ENCODE measurements around the gene PALM.
"Not testable (repeated sequence)": the region's sequence is repeated elsewhere in the genome, so short reads cannot be mapped to it uniquely, and the experiment has no call there.

Gene PALM

DNA sequence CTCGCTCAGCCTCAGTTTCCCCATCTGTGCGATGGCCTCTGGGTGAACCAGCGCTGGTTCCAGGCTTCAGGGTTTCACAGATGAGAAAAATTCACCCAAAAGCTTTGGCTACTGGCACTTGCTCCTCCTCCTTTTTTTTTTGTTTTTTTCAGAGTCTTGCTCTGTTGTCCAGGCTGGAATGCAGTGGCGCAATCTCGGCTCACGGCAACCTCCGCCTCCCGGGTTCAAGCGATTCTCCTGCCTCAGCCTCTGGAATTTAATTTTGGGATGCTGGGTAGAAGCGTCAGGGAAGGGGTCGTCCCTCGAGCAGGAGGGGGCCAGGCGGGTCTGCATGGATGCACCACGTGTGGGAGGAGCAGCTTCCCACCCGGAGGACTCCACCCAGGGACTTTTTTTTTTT, 20.5 kb upstream of the PALM start:
- Histone ChIP-seq H3K9me3 (ENCODE audit: control insufficient read depth in 5 of 5, low read length in 5 of 5) (no peaks in the 10 kb centered on the region), H3K27me3 (ENCODE audit: control insufficient read depth in 5 of 5, insufficient read depth in 4 of 5, low read length in 5 of 5) (no peaks in the 10 kb centered on the region), H3K36me3 (ENCODE audit: control insufficient read depth in 5 of 5, insufficient read depth in 5 of 5, low read length in 5 of 5) (no peaks in the 10 kb centered on the region), H3K9ac (ENCODE audit: low read length in 5 of 5) (no peak overlapping the region), H3K27ac (ENCODE audit: low read depth, low read length) (no peak overlapping the region), H3K4me3 (ENCODE audit: low read depth in 1 of 5, low read length in 5 of 5) (no peak overlapping the region), H3K4me1 (ENCODE audit: control insufficient read depth in 5 of 5, insufficient read depth in 5 of 5, low read length in 5 of 5) (no peaks in the 10 kb centered on the region)

- H3K9ac ChIP-seq (ENCODE audit: low read length in 5 of 5): no peak overlapping the region
- H3K9me3 ChIP-seq (ENCODE audit: control insufficient read depth in 5 of 5, low read length in 5 of 5): no peaks in the 10 kb centered on the region
- H3K27ac ChIP-seq (ENCODE audit: low read depth, low read length): no peak overlapping the region
- no peaks in the 10 kb centered on the region for H3K4me1 ChIP-seq (ENCODE audit: control insufficient read depth in 5 of 5, insufficient read depth in 5 of 5, low read length in 5 of 5)
- H3K27me3 ChIP-seq (ENCODE audit: control insufficient read depth in 5 of 5, insufficient read depth in 4 of 5, low read length in 5 of 5): no peaks in the 10 kb centered on the region
- no peak overlapping the region for H3K4me3 ChIP-seq (ENCODE audit: low read depth in 1 of 5, low read length in 5 of 5)
- H3K36me3 ChIP-seq (ENCODE audit: control insufficient read depth in 5 of 5, insufficient read depth in 5 of 5, low read length in 5 of 5): no peaks in the 10 kb centered on the region
Observed at GRCh38 chr19:688992-689391, 19.7 kb upstream of the PALM start.

DNA sequence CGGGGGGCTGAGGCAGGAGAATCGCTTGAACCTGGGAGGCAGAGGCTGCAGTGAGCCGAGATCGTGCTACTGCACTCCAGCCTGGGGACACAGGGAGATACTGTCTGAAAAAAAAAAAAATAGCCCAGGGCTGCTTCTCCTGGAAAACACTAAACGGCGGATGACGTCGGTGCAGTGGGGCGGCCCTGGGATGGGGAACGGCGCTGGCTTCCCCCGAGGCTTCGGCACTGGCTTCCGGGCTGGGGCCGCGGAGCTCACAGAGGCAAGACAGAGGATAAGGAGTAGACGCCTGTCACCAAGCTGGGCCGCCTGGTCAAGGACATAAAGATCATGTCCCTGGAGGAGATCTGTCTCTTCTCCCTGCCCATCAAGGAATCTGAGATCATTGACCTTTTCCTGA, 18.5 kb upstream of the PALM start:
- no peak overlapping the region for H3K4me3 ChIP-seq (ENCODE audit: low read depth in 1 of 5, low read length in 5 of 5)
- no peaks in the 10 kb centered on the region for H3K4me1 ChIP-seq (ENCODE audit: control insufficient read depth in 5 of 5, insufficient read depth in 5 of 5, low read length in 5 of 5)
- H3K9ac ChIP-seq (ENCODE audit: low read length in 5 of 5): no peak overlapping the region
- peaks cover 0 to 9% (median 2%) of the 10 kb centered on the region in 5 donors for H3K27me3 ChIP-seq (ENCODE audit: control insufficient read depth in 5 of 5, insufficient read depth in 4 of 5, low read length in 5 of 5)
- no peaks in the 10 kb centered on the region for H3K9me3 ChIP-seq (ENCODE audit: control insufficient read depth in 5 of 5, low read length in 5 of 5)
- no peak overlapping the region for H3K27ac ChIP-seq (ENCODE audit: low read depth, low read length)
- no peaks in the 10 kb centered on the region for H3K36me3 ChIP-seq (ENCODE audit: control insufficient read depth in 5 of 5, insufficient read depth in 5 of 5, low read length in 5 of 5)

GRCh38 chr19:694481-695351, 14.0 kb upstream of the PALM start:
- no peaks in the 10 kb centered on the region for H3K9me3 ChIP-seq (ENCODE audit: control insufficient read depth in 5 of 5, low read length in 5 of 5)
- no peaks in the 10 kb centered on the region for H3K36me3 ChIP-seq (ENCODE audit: control insufficient read depth in 5 of 5, insufficient read depth in 5 of 5, low read length in 5 of 5)
- no peak overlapping the region for H3K27ac ChIP-seq (ENCODE audit: low read depth, low read length)
- peaks cover 0 to 3% (median 0%) of the 10 kb centered on the region in 5 donors for H3K4me1 ChIP-seq (ENCODE audit: control insufficient read depth in 5 of 5, insufficient read depth in 5 of 5, low read length in 5 of 5)
- peaks cover 0 to 14% (median 5%) of the 10 kb centered on the region in 5 donors for H3K27me3 ChIP-seq (ENCODE audit: control insufficient read depth in 5 of 5, insufficient read depth in 4 of 5, low read length in 5 of 5)
- no peak overlapping the region for H3K9ac ChIP-seq (ENCODE audit: low read length in 5 of 5)
- no peak overlapping the region for H3K4me3 ChIP-seq (ENCODE audit: low read depth in 1 of 5, low read length in 5 of 5)

- Histone ChIP-seq H3K4me3 (ENCODE audit: low read depth in 1 of 5, low read length in 5 of 5) (no peak within 1 kb of the TSS), H3K9me3 (ENCODE audit: control insufficient read depth in 5 of 5, low read length in 5 of 5) (no peaks in the 10 kb centered on the region), H3K9ac (ENCODE audit: low read length in 5 of 5) (no peak within 1 kb of the TSS), H3K4me1 (ENCODE audit: control insufficient read depth in 5 of 5, insufficient read depth in 5 of 5, low read length in 5 of 5) (peaks cover 0 to 3% (median 0%) of the 10 kb centered on the region in 5 donors), H3K27me3 (ENCODE audit: control insufficient read depth in 5 of 5, insufficient read depth in 4 of 5, low read length in 5 of 5) (peaks cover 0 to 14% (median 5%) of the 10 kb centered on the region in 5 donors), H3K36me3 (ENCODE audit: control insufficient read depth in 5 of 5, insufficient read depth in 5 of 5, low read length in 5 of 5) (no peaks in the 10 kb centered on the region), H3K27ac (ENCODE audit: low read depth, low read length) (no peak within 1 kb of the TSS)
Observed at GRCh38 chr19:695352-695949, 13.3 kb upstream of the PALM start, which contains the start of gene PRSS57. Gene PRSS57 (minus strand): TSS chr19:695452. CDS start chr19:695430, 22 bp downstream.

DNA sequence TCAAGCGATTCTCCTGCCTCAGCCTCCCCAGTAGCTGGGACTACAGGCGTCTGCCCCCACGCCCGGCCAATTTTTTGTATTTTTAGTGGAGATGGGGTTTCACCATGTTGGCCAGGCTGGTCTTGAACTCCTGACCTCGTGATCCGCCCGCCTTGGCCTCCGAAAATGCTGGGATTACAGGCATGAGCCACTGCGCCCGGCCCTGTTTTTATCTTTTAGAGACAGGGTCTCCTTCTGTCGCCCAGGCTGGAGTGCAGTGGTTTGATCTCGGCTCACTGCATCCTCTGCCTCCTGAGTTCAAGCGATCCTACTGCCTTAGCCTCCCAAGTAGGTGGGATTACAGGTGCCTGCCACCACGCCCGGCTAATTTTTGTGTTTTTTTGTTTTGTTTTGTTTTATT, 10.2 kb upstream of the PALM start:
- H3K4me1 ChIP-seq (ENCODE audit: control insufficient read depth in 5 of 5, insufficient read depth in 5 of 5, low read length in 5 of 5); H3K36me3 ChIP-seq (ENCODE audit: control insufficient read depth in 5 of 5, insufficient read depth in 5 of 5, low read length in 5 of 5); H3K27ac ChIP-seq (ENCODE audit: low read depth, low read length); H3K9me3 ChIP-seq (ENCODE audit: control insufficient read depth in 5 of 5, low read length in 5 of 5); H3K4me3 ChIP-seq (ENCODE audit: low read depth in 1 of 5, low read length in 5 of 5); H3K9ac ChIP-seq (ENCODE audit: low read length in 5 of 5): not testable (repeated sequence)
- H3K27me3 ChIP-seq (ENCODE audit: control insufficient read depth in 5 of 5, insufficient read depth in 4 of 5, low read length in 5 of 5): peaks cover 0 to 14% (median 5%) of the 10 kb centered on the region in 5 donors

- not testable (repeated sequence) for H3K9me3 ChIP-seq (ENCODE audit: control insufficient read depth in 5 of 5, low read length in 5 of 5); H3K36me3 ChIP-seq (ENCODE audit: control insufficient read depth in 5 of 5, insufficient read depth in 5 of 5, low read length in 5 of 5); H3K9ac ChIP-seq (ENCODE audit: low read length in 5 of 5); H3K27ac ChIP-seq (ENCODE audit: low read depth, low read length); H3K27me3 ChIP-seq (ENCODE audit: control insufficient read depth in 5 of 5, insufficient read depth in 4 of 5, low read length in 5 of 5); H3K4me3 ChIP-seq (ENCODE audit: low read depth in 1 of 5, low read length in 5 of 5)
- H3K4me1 ChIP-seq (ENCODE audit: control insufficient read depth in 5 of 5, insufficient read depth in 5 of 5, low read length in 5 of 5): peaks cover 0 to 13% (median 7%) of the 10 kb centered on the region in 5 donors
Observed at GRCh38 chr19:699885-700284, 8.8 kb upstream of the PALM start.

- H3K27ac ChIP-seq (ENCODE audit: low read depth, low read length); H3K9ac ChIP-seq (ENCODE audit: low read length in 5 of 5); H3K27me3 ChIP-seq (ENCODE audit: control insufficient read depth in 5 of 5, insufficient read depth in 4 of 5, low read length in 5 of 5); H3K9me3 ChIP-seq (ENCODE audit: control insufficient read depth in 5 of 5, low read length in 5 of 5); H3K36me3 ChIP-seq (ENCODE audit: control insufficient read depth in 5 of 5, insufficient read depth in 5 of 5, low read length in 5 of 5): not testable (repeated sequence)
- Histone ChIP-seq H3K4me1 (ENCODE audit: control insufficient read depth in 5 of 5, insufficient read depth in 5 of 5, low read length in 5 of 5) (peaks cover 0 to 20% (median 13%) of the 10 kb centered on the region in 5 donors), H3K4me3 (ENCODE audit: low read depth in 1 of 5, low read length in 5 of 5) (peak overlapping the region in 3 of 5 donors; percentile 50 to 57 (median 53))
Observed at GRCh38 chr19:702847-703246, 5.9 kb upstream of the PALM start.

DNA sequence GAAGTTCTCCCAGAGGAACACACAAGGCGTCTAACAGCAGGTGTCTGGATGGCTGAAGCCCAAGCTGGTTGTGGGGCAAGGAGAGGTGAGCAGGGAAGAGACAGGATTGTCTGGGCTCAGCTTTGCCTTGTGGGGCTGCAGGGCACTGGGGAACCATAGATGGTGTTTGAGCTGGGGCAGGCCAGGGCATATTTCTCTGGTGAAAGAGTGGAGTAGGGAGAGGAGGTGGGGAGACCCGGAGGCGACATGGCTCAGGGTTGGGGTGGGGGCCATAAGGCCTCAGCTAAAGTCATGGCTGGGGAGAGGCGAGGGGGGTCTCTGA, 5.4 kb upstream of the PALM start:
- Histone ChIP-seq H3K9ac (ENCODE audit: low read length in 5 of 5) (peak overlapping the region in 1 of 5 donors; percentile 14), H3K4me1 (ENCODE audit: control insufficient read depth in 5 of 5, insufficient read depth in 5 of 5, low read length in 5 of 5) (peaks cover 0 to 24% (median 18%) of the 10 kb centered on the region in 5 donors), H3K36me3 (ENCODE audit: control insufficient read depth in 5 of 5, insufficient read depth in 5 of 5, low read length in 5 of 5) (no peaks in the 10 kb centered on the region), H3K9me3 (ENCODE audit: control insufficient read depth in 5 of 5, low read length in 5 of 5) (peaks cover 0 to 3% (median 0%) of the 10 kb centered on the region in 5 donors), H3K4me3 (ENCODE audit: low read depth in 1 of 5, low read length in 5 of 5) (peak overlapping the region in 4 of 5 donors; percentile 29 to 57 (median 52)), H3K27me3 (ENCODE audit: control insufficient read depth in 5 of 5, insufficient read depth in 4 of 5, low read length in 5 of 5) (no peaks in the 10 kb centered on the region), H3K27ac (ENCODE audit: low read depth, low read length) (no peak overlapping the region)
